Peyer's patch (tissue), 4 donors: ENCODE measurements around the gene TMX2. TPM values are rescaled to one million over a fixed set of nuclear protein-coding genes. Genes with fewer than 3 reads are reported as not detected.

Experiments
- DNase-seq, 3 donors: peaks; one replicate each; pipeline ENCODE4 v3.0.0-alpha.2; 2017 to 2019
- H3K27ac ChIP-seq, 4 donors: fragments of 200-600 bp; sonication (generic); one replicate each; pipeline ENCODE4 v1.5.1; 2016 to 2019
- H3K27me3 ChIP-seq, 2 donors: fragments of 200-600 bp; sonication (generic); one replicate each; pipeline ENCODE4 v1.5.1; 2019
- H3K36me3 ChIP-seq, 3 donors: fragments of 200-600 bp; sonication (generic); one replicate each; pipeline ENCODE4 v1.5.1; 2016 to 2019
- H3K4me1 ChIP-seq, 4 donors: fragments of 200-600 bp; sonication (generic); one replicate each; pipeline ENCODE4 v1.5.1; 2016 to 2019
- H3K4me3 ChIP-seq, 4 donors: fragments of 200-600 bp; sonication (generic); 1 replicate in 3 of 4; 2 replicates in 1 of 4; pipeline ENCODE4 v1.5.1; 2016 to 2019; ENCODE audit warnings: mild to moderate bottlenecking in 1 of 4
- H3K9me3 ChIP-seq, 4 donors: fragments of 200-600 bp; sonication (generic); one replicate each; pipeline ENCODE4 v1.5.1; 2016 to 2019; ENCODE audit warnings: mild to moderate bottlenecking in 1 of 4
- POLR2A ChIP-seq, 2 donors: fragments of 450-650 bp; IDR thresholded peaks; one replicate each; pipeline ENCODE4 v1.5.1; 2017; ENCODE audit warnings: antibody characterized with exemption in 2 of 2, mild to moderate bottlenecking in 2 of 2, moderate library complexity in 2 of 2
- total RNA-seq, 4 donors: library from RNA; depleted of rRNA; stranded (reverse); fragments of >200 nt; gene quantifications; one replicate each; pipeline ENCODE4 v1.1.0, GENCODE V29; 2016
- TF ChIP-seq, protein P1 (sequence below), 6 experiments: fragments of 450-650 bp in 4 of 6; fragments of 200-600 bp in 2 of 6; sonication (generic) in 1 of 6; IDR thresholded peaks; one replicate each; pipeline ENCODE4 v1.5.1; 2017 to 2019; ENCODE audit warnings: antibody characterized with exemption in 6 of 6, mild to moderate bottlenecking in 3 of 6, moderate library complexity in 1 of 6

Gene TMX2
- total RNA-seq, 4 donors from 2014 or later: 18.2 to 86.0 (median 74.9) TPM

DNA sequence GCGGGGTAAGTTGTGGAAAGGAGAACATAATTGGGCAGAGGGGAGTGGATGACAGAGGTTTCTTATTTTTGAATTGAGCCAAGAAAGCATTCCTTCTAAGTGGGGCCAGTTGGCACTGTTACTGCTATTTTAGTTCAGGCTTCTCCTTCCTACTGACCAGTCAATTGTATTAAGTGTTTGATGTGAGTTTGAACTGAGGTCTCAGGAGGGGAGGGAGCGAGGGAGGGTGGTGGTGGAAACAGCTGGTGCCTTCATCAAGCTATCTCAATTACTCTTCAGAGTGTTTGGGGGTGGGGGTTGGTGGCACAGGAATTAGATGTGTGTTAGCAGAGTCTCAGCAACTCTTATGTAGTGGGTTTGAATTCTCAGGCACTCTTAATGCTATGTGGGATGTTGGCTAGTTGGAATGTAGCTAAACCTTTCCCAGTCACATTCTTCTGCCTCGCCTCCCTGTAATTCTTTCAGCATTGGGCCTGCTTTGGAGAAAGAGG lies 63.7 kb downstream of the TMX2 start:
- Histone ChIP-seq H3K9me3 (no peaks in the 10 kb centered on the region), H3K27ac (peak overlapping the region in 3 of 4 donors; percentile 47 to 91 (median 88)), H3K4me1 (peaks cover 0 to 85% (median 9%) of the 10 kb centered on the region in 4 donors), H3K36me3 (no peaks in the 10 kb centered on the region), H3K4me3 (peak overlapping the region in 1 of 4 donors; percentile 1), H3K27me3 (no peaks in the 10 kb centered on the region)
- no peak for TF ChIP-seq POLR2A (IDR thresholded peaks at IDR 0.05)
- TF ChIP-seq, protein P1, sequence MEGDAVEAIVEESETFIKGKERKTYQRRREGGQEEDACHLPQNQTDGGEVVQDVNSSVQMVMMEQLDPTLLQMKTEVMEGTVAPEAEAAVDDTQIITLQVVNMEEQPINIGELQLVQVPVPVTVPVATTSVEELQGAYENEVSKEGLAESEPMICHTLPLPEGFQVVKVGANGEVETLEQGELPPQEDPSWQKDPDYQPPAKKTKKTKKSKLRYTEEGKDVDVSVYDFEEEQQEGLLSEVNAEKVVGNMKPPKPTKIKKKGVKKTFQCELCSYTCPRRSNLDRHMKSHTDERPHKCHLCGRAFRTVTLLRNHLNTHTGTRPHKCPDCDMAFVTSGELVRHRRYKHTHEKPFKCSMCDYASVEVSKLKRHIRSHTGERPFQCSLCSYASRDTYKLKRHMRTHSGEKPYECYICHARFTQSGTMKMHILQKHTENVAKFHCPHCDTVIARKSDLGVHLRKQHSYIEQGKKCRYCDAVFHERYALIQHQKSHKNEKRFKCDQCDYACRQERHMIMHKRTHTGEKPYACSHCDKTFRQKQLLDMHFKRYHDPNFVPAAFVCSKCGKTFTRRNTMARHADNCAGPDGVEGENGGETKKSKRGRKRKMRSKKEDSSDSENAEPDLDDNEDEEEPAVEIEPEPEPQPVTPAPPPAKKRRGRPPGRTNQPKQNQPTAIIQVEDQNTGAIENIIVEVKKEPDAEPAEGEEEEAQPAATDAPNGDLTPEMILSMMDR (IDR thresholded peaks at IDR 0.05): no peak
- DNase-seq: no peak

DNA sequence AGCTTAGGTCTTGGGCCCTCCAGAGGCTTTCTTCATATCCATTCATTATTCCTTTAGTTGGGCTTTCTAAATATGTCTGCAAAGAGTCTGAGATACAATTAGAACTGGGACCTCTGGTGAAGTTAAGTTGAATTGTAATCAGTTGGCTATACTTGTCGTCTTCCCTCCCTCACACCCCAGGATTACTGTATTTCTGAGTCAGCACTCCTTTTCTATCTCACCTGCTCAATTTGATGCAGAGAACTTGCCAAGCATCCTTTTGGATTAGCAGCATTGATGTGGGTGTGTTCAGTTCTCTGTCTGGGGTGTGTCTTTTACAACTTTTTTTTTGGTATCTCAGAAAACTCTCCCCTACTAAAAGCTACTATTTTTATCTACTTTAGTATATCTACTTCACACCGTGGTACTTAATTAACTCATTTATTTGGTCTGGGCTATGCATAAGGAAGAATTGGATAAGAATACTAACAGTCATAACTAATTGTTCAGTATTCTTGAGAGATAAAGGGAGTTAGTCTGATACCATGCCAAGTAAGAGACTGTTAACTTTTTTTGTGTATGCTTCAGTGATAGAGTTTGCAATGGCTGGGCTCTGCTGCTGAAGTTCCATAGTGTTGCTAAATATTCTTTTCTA lies 64.3 kb downstream of the TMX2 start:
- DNase-seq: no peak

DNA sequence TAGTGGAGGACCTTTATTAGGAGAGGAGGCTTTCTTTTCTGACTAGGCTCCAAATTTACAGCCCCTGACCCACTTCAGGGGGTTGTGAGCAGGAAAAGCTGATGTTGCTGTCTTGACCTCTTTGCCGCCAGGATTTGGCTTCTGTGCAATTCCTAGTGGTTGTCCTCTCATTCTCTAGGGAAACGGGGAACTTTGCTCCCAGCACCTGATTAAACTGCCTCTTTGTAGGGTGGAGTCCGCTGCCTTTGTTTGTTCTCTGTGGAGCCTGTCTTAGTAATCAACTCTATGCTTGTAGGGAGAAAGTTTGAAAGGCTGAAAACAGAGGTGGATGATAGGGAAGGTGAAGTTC lies 65.5 kb downstream of the TMX2 start:
- peak in 1 of 3 donors; percentile 85 for DNase-seq
- TF ChIP-seq, protein P1 (IDR thresholded peaks at IDR 0.05): peak in 1 of 6 experiments; percentile 25
- TF ChIP-seq POLR2A (IDR thresholded peaks at IDR 0.05): peak in 1 of 2 donors; percentile 33
- H3K4me3 ChIP-seq: peak overlapping the region in 2 of 4 donors; percentile 28 to 41
- H3K27ac ChIP-seq: peak overlapping the region; percentile 46 to 91 (median 84)
- no peaks in the 10 kb centered on the region for H3K36me3 ChIP-seq
- no peaks in the 10 kb centered on the region for H3K27me3 ChIP-seq
- peaks cover 0 to 89% (median 12%) of the 10 kb centered on the region in 4 donors for H3K4me1 ChIP-seq
- no peaks in the 10 kb centered on the region for H3K9me3 ChIP-seq

More for the DNA sequence above, 64.3 kb downstream of the TMX2 start:
- Histone ChIP-seq H3K4me3 (no peak overlapping the region), H3K4me1 (peaks cover 0 to 89% (median 9%) of the 10 kb centered on the region in 4 donors), H3K27me3 (no peaks in the 10 kb centered on the region), H3K9me3 (no peaks in the 10 kb centered on the region), H3K27ac (peak overlapping the region; percentile 46 to 91 (median 84)), H3K36me3 (no peaks in the 10 kb centered on the region)
- TF ChIP-seq, protein P1 (IDR thresholded peaks at IDR 0.05): no peak
- TF ChIP-seq POLR2A (IDR thresholded peaks at IDR 0.05): no peak

DNA sequence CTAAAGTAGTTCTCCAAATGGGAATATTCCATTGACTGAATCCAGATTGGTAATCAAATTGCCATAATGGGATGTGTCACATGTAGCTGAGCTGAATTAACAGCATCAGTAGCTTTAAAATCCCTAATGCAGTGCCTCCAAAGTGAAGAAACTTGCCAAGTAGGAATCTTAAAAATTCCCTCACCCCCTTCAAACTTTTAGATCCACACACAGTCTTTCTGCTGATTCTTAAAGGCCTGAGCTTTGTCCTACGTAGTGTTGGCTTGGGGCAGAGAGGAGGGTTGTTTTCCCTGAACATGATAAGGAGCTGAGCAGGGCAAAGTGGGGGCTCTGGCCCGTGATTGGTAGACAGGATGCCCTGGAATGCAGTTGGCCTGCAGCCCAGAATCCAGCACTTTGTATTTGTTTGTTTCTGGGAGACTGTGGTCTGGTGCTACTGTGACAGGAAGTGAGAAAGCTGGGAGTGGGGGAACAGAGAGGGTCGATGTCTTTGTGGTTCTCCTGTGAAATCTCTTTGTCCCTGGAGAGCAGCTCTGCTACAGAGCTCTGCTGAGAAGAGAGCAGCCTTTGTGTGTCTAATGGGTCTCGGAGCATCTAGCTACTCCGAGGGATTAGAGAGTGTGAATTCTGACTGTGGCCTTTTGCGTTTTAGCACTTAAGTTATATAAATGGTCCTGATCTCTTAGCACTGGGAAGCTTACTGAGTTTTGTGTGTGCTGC lies 66.1 kb downstream of the TMX2 start:
- Histone ChIP-seq H3K27ac (peak overlapping the region; percentile 46 to 91 (median 84)), H3K4me3 (peak overlapping the region in 2 of 4 donors; percentile 28 to 41), H3K4me1 (peaks cover 0 to 94% (median 12%) of the 10 kb centered on the region in 4 donors), H3K36me3 (no peaks in the 10 kb centered on the region), H3K9me3 (no peaks in the 10 kb centered on the region), H3K27me3 (no peaks in the 10 kb centered on the region)
- DNase-seq: peak; percentile 45 to 91 (median 89)
- TF ChIP-seq POLR2A (IDR thresholded peaks at IDR 0.05): peak in 1 of 2 donors; percentile 50
- TF ChIP-seq, protein P1 (IDR thresholded peaks at IDR 0.05): no peak

DNA sequence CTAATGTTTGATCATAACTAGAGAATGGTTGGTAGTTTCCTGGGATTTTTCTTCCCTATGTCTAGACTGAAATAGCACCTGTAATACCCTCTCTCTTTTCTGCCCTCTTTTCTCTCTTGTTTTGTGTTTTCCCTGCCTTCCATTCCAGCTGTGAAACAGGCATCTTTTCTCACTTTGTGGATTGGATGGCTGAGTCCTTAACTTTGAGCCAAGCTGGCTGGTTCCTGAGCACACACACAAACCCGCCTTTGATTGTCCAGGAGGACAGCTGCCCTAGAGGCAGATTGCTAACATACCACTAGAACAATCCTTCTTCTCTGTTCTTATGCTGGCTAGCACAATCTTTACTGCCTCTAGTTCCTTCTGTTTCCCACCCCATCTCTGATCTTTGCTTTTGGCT lies 66.9 kb downstream of the TMX2 start:
- TF ChIP-seq, protein P1 (IDR thresholded peaks at IDR 0.05): peak in 3 of 6 experiments; percentile 15 to 30 (median 28)
- no peak for TF ChIP-seq POLR2A (IDR thresholded peaks at IDR 0.05)
- peak overlapping the region in 2 of 4 donors; percentile 28 to 41 for H3K4me3 ChIP-seq
- no peak for DNase-seq
- no peaks in the 10 kb centered on the region for H3K27me3 ChIP-seq
- H3K4me1 ChIP-seq: peaks cover 0 to 98% (median 12%) of the 10 kb centered on the region in 4 donors
- H3K27ac ChIP-seq: peak overlapping the region; percentile 25 to 91 (median 84)
- no peaks in the 10 kb centered on the region for H3K9me3 ChIP-seq
- H3K36me3 ChIP-seq: no peaks in the 10 kb centered on the region
